Stimulated activated CD8-positive, alpha-beta memory T cell treated with anti-CD3 and anti-CD28 coated beads, Interleukin-4, amount 100 ng/mL, for 48 hours (primary cell): ENCODE measurements around the gene PFDN4.

Source experiments
- DNase-seq: peaks from one replicate; pipeline ENCODE4 v3.0.0-alpha.2; 2020

The PFDN4 gene

GRCh38 chr20:54207743-54208547, at the start of gene PFDN4:
Gene PFDN4 (plus strand): TSS chr20:54208087. CDS start chr20:54208101, 14 bp downstream.
- peak; percentile 85 for DNase-seq

- DNase-seq, result no peak
These were observed 49.7 kb upstream of the PFDN4 start for GRCh38 chr20:54158226-54158625.

GRCh38 chr20:54158856-54159418, 49.0 kb upstream of the PFDN4 start:
- no peak for DNase-seq

GRCh38 chr20:54160065-54161007, 47.6 kb upstream of the PFDN4 start:
- DNase-seq, result no peak

- DNase-seq, result no peak
These were observed 46.7 kb upstream of the PFDN4 start for GRCh38 chr20:54161008-54161820.

GRCh38 chr20:54161821-54162149, 46.1 kb upstream of the PFDN4 start:
- DNase-seq, result no peak

- DNase-seq, result no peak
These were observed 45.4 kb upstream of the PFDN4 start for GRCh38 chr20:54162378-54163009.

- DNase-seq, result no peak
These were observed 44.5 kb upstream of the PFDN4 start for GRCh38 chr20:54163402-54163801.

- no peak for DNase-seq
These were observed 42.9 kb upstream of the PFDN4 start for GRCh38 chr20:54165014-54165413.

GRCh38 chr20:54165803-54166202, 42.1 kb upstream of the PFDN4 start:
- no peak for DNase-seq

GRCh38 chr20:54166987-54167662, 40.8 kb upstream of the PFDN4 start:
- no peak for DNase-seq

GRCh38 chr20:54167909-54168872, 39.7 kb upstream of the PFDN4 start:
- no peak for DNase-seq

- DNase-seq, result no peak
These were observed 38.7 kb upstream of the PFDN4 start for GRCh38 chr20:54168961-54169862.

GRCh38 chr20:54170026-54170471, 37.8 kb upstream of the PFDN4 start:
- DNase-seq, result no peak

- no peak for DNase-seq
These were observed 36.9 kb upstream of the PFDN4 start for GRCh38 chr20:54170963-54171362.

- DNase-seq, result no peak
These were observed 35.4 kb upstream of the PFDN4 start for GRCh38 chr20:54172532-54172855.

- peak; percentile 37 for DNase-seq
These were observed 34.8 kb upstream of the PFDN4 start for GRCh38 chr20:54172856-54173652.

GRCh38 chr20:54173653-54174456, 34.0 kb upstream of the PFDN4 start, which contains the start of gene CYP24A1:
Gene CYP24A1 (minus strand): TSS chr20:54173986. CDS start chr20:54173579, 407 bp downstream.
- peak; percentile 34 for DNase-seq
